GM13977 (cell line): ENCODE data around the gene HLA-F.
A peak's percentile ranks its signal among the peaks of the same experiment; 100 is the strongest.

ENCODE experiments used
- DNase-seq: peaks from one replicate; pipeline ENCODE4 v3.0.0; 2012; ENCODE audit warnings: low spot score
- in situ Hi-C: fragments of 300-500 bp; cut with MboI; formaldehyde crosslinking; loops from one replicate; pipeline ENCODE4 v1.12.0; 2022; ENCODE audit warnings: low sequenced_read_pairs, low pct_unique_long_range_greater_than_20kb, mixed read lengths, inconsistent platforms; ENCODE audit not compliant: unreplicated experiment
- TF ChIP-seq, protein P1 (sequence below): IDR thresholded peaks from 2 replicates; pipeline ENCODE4 v1.5.1; 2012; ENCODE audit warnings: mild to moderate bottlenecking, control low read depth; ENCODE audit not compliant: insufficient read depth; ENCODE audit errors: extremely low read depth, missing control alignments

HLA-F gene

DNA sequence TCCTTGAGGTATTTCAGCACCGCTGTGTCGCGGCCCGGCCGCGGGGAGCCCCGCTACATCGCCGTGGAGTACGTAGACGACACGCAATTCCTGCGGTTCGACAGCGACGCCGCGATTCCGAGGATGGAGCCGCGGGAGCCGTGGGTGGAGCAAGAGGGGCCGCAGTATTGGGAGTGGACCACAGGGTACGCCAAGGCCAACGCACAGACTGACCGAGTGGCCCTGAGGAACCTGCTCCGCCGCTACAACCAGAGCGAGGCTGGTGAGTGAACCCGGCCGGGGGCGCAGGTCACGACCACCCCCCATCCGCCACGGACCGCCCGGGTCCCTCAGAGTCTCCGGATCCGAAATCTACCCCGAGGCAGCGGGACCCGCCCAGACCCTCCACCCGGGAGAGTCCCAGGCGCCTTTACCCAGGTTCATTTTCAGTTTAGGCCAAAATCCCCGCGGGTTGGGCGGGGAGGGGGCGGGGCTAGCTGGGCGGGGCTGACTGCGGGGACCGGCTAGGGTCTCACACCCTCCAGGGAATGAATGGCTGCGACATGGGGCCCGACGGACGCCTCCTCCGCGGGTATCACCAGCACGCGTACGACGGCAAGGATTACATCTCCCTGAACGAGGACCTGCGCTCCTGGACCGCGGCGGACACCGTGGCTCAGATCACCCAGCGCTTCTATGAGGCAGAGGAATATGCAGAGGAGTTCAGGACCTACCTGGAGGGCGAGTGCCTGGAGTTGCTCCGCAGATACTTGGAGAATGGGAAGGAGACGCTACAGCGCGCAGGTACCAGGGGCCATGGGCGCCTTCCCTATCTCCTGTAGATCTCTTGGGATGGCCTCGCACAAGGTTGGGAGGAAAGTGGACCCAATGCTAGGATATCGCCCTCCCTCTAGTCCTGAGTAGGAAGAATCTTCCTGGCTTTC lies 693 bp downstream of the HLA-F start:
- TF ChIP-seq, protein P1, sequence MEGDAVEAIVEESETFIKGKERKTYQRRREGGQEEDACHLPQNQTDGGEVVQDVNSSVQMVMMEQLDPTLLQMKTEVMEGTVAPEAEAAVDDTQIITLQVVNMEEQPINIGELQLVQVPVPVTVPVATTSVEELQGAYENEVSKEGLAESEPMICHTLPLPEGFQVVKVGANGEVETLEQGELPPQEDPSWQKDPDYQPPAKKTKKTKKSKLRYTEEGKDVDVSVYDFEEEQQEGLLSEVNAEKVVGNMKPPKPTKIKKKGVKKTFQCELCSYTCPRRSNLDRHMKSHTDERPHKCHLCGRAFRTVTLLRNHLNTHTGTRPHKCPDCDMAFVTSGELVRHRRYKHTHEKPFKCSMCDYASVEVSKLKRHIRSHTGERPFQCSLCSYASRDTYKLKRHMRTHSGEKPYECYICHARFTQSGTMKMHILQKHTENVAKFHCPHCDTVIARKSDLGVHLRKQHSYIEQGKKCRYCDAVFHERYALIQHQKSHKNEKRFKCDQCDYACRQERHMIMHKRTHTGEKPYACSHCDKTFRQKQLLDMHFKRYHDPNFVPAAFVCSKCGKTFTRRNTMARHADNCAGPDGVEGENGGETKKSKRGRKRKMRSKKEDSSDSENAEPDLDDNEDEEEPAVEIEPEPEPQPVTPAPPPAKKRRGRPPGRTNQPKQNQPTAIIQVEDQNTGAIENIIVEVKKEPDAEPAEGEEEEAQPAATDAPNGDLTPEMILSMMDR, result no peak
- in situ Hi-C loops, result no loop called here
- DNase-seq, result peak; percentile 78

DNA sequence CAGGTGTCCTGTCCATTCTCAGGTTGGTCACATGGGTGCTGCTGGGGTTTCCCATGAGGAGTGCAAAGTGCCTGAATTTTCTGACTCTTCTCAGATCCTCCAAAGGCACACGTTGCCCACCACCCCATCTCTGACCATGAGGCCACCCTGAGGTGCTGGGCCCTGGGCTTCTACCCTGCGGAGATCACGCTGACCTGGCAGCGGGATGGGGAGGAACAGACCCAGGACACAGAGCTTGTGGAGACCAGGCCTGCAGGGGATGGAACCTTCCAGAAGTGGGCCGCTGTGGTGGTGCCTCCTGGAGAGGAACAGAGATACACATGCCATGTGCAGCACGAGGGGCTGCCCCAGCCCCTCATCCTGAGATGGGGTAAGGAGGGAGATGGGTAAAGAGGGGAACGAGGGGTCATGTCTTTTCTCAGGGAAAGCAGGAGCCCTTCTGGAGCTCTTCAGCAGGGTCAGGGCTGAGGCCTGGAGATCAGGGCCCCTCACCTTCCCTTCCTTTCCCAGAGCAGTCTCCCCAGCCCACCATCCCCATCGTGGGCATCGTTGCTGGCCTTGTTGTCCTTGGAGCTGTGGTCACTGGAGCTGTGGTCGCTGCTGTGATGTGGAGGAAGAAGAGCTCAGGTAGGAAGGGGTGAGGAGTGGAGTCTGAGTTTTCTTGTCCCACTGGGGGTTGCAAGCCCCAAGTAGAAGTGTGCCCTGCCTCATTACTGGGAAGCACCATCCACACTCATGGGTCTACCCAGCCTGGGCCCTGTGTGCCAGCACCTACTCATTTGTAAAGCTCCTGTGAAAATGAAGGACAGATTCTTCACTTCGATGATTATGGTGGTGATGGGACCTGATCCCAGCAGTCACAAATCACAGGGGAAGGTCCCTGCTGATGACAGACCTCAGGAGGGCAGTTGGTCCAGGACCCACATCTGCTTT lies 2.0 kb downstream of the HLA-F start:
- no peak for DNase-seq
- TF ChIP-seq, protein P1, result no peak
- in situ Hi-C loops, result no loop called here

GRCh38 chr6:29726001-29726400 lies 2.8 kb downstream of the HLA-F start:
- DNase-seq, result no peak
- in situ Hi-C loops, result no loop called here
- TF ChIP-seq, protein P1, result no peak

- in situ Hi-C loops, result no loop called here
Observed at GRCh38 chr6:29726571-29727194, 3.4 kb downstream of the HLA-F start.

GRCh38 chr6:29727637-29728036 lies 4.4 kb downstream of the HLA-F start:
- in situ Hi-C loops, result no loop called here
- TF ChIP-seq, protein P1, result no peak
- no peak for DNase-seq

More at GRCh38 chr6:29726571-29727194, 3.4 kb downstream of the HLA-F start:
- TF ChIP-seq, protein P1, result no peak
- DNase-seq, result no peak
